Tibial artery (tissue), 4 donors: ENCODE results near the gene PLA1A.
"Not testable (repeated sequence)": the region's sequence is repeated elsewhere in the genome, so short reads cannot be mapped to it uniquely, and the experiment has no call there.

ENCODE experiments used
- DNase-seq, 2 donors: peaks; one replicate each; pipeline ENCODE4 v3.0.0-alpha.2; 2019
- H3K27ac ChIP-seq, 2 donors: fragments of 200-600 bp; sonication (generic) in 1 of 2; 1 replicate in 1 of 2; 2 replicates in 1 of 2; pipeline ENCODE4 v1.5.1; 2018 to 2019; ENCODE audit warnings: mild to moderate bottlenecking in 1 of 2
- H3K27me3 ChIP-seq, 2 donors: fragments of 200-600 bp; sonication (generic) in 1 of 2; one replicate each; pipeline versions ENCODE4 v1.5.1 to v1.6.0; 2016 to 2019
- H3K36me3 ChIP-seq, 3 donors: fragments of 200-600 bp; sonication (generic) in 2 of 3; one replicate each; pipeline ENCODE4 v1.5.1; 2016 to 2019; ENCODE audit warnings: mild to moderate bottlenecking in 2 of 3
- H3K4me1 ChIP-seq, 4 donors: fragments of 200-600 bp; sonication (generic) in 2 of 4; 1 replicate in 3 of 4; 2 replicates in 1 of 4; pipeline ENCODE4 v1.5.1; 2016 to 2019
- H3K4me3 ChIP-seq, 2 donors: fragments of 200-600 bp; sonication (generic) in 1 of 2; 1 replicate in 1 of 2; 2 replicates in 1 of 2; pipeline ENCODE4 v1.5.1; 2018 to 2019; ENCODE audit warnings: mild to moderate bottlenecking in 2 of 2
- H3K9me3 ChIP-seq, 3 donors: fragments of 200-600 bp; sonication (generic) in 1 of 3; one replicate each; pipeline ENCODE4 v1.5.1; 2016 to 2019
- intact Hi-C: fragments of 100-400 bp; cut with DNase I; formaldehyde crosslinking; loops from one replicate; pipeline ENCODE4 v1.15.0; 2023; ENCODE audit warnings: low total_unique reads
- TF ChIP-seq, protein P1 (sequence below), 2 experiments: fragments of 200-600 bp in 1 of 2; fragments of 450-650 bp in 1 of 2; IDR thresholded peaks; one replicate each; pipeline ENCODE4 v1.5.1; 2017 to 2019; ENCODE audit warnings: antibody characterized with exemption in 2 of 2, mild to moderate bottlenecking in 1 of 2, moderate library complexity in 1 of 2

PLA1A gene, protein sequence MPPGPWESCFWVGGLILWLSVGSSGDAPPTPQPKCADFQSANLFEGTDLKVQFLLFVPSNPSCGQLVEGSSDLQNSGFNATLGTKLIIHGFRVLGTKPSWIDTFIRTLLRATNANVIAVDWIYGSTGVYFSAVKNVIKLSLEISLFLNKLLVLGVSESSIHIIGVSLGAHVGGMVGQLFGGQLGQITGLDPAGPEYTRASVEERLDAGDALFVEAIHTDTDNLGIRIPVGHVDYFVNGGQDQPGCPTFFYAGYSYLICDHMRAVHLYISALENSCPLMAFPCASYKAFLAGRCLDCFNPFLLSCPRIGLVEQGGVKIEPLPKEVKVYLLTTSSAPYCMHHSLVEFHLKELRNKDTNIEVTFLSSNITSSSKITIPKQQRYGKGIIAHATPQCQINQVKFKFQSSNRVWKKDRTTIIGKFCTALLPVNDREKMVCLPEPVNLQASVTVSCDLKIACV

DNA sequence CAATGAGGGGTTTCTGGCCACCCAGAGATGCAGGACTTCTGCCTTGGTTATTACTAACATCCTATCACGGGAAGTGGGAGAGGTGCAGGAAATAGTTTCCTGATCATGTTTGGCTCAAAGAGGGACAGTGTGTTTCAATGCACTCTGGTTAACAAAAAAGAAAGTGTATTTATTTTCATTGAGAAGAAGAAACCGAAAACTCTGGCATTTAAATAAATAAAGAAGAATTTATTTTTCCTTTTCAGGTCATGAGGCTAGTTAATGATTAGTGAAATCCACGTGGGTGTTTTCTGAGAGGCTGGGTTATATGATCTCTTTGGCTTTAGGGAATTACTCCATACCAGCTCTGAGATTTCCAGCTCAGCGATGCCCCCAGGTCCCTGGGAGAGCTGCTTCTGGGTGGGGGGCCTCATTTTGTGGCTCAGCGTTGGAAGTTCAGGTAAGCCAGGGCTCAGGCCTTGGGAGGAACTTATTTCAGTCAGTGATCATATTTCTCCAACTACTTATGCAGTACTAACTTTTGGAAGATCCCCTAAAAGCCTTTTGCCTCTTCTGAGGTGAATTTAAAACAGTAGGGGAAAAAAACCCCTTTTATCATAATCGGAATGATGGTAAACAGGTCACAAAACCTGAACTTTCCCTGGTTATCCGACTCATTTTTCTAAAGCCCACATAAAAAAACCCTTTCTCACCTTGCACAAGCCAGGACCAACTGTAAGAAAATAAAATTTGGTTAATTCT, at the start of gene PLA1A:
PLA1A (plus strand) TSS at position 338 of the 741 bp plus-strand sequence; CDS start at position 367, 29 bp downstream.
- H3K36me3 ChIP-seq = no peaks in the 10 kb centered on the region
- H3K4me3 ChIP-seq = no peak within 1 kb of the TSS
- H3K27ac ChIP-seq = no peak within 1 kb of the TSS
- DNase-seq = no peak
- H3K9me3 ChIP-seq = no peaks in the 10 kb centered on the region
- no peaks in the 10 kb centered on the region for H3K27me3 ChIP-seq
- no peaks in the 10 kb centered on the region for H3K4me1 ChIP-seq
- intact Hi-C loops = no loop called here
- TF ChIP-seq, protein P1, sequence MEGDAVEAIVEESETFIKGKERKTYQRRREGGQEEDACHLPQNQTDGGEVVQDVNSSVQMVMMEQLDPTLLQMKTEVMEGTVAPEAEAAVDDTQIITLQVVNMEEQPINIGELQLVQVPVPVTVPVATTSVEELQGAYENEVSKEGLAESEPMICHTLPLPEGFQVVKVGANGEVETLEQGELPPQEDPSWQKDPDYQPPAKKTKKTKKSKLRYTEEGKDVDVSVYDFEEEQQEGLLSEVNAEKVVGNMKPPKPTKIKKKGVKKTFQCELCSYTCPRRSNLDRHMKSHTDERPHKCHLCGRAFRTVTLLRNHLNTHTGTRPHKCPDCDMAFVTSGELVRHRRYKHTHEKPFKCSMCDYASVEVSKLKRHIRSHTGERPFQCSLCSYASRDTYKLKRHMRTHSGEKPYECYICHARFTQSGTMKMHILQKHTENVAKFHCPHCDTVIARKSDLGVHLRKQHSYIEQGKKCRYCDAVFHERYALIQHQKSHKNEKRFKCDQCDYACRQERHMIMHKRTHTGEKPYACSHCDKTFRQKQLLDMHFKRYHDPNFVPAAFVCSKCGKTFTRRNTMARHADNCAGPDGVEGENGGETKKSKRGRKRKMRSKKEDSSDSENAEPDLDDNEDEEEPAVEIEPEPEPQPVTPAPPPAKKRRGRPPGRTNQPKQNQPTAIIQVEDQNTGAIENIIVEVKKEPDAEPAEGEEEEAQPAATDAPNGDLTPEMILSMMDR (IDR thresholded peaks at IDR 0.05) = no peak

DNA sequence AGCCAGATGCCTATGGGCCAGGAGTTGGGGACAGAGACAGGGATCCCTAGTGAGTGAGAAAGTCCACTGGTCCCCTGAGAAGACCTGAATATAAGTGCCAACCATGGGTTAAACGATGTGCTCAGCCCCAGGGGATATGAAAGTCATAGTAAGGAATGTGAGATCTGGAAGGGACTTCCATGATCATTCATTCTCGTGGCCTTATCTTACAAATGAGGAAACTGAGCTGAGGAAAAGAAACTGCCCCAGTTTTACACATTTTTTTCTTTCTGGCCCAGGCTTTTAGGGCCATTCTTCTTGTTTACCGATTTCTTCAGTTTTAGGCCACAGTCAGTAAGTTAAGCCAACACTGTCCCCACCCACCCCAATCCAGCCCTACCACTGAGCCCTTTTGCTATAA, 49.3 kb upstream of the PLA1A start:
- TF ChIP-seq, protein P1 (IDR thresholded peaks at IDR 0.05) = no peak
- no peaks in the 10 kb centered on the region for H3K27me3 ChIP-seq
- no peak overlapping the region for H3K27ac ChIP-seq
- no peak overlapping the region for H3K4me3 ChIP-seq
- no peaks in the 10 kb centered on the region for H3K9me3 ChIP-seq
- intact Hi-C loops = no loop called here
- H3K36me3 ChIP-seq = no peaks in the 10 kb centered on the region
- no peak for DNase-seq
- no peaks in the 10 kb centered on the region for H3K4me1 ChIP-seq

DNA sequence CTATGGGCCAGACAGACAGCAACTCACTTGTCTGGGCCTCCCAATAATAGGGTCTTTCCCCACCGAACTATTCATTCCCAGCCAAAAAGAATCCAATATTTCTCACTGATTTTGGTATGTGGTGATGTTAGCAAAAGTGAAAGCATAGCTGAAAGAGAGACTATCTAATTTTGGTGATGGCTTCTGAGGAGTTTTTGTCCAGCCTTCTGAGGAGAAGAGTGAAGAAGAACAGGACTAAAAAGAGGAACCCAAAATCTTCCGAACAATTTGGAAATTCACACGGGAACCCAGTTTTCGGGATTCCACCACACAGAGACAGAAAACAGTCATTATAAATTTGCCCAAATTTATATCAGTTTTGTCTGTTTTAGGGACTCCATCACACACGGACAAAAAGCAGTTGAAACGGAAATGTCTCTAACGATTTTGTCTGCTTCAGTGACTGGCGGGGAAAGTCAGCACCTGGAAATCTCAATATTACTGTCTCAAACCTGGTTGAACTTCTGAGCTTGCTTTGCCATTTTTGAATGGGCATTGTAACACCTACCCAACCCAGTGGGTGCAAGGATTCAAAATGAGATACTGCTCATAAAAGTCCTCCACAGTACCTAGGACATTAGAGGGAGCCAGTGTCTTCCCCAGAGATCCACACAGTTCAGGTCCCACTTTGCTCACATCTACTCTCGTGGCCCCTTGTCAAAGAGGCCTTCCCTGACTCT, 47.3 kb upstream of the PLA1A start:
- Histone ChIP-seq H3K27ac (no peak overlapping the region), H3K36me3 (no peaks in the 10 kb centered on the region)

DNA sequence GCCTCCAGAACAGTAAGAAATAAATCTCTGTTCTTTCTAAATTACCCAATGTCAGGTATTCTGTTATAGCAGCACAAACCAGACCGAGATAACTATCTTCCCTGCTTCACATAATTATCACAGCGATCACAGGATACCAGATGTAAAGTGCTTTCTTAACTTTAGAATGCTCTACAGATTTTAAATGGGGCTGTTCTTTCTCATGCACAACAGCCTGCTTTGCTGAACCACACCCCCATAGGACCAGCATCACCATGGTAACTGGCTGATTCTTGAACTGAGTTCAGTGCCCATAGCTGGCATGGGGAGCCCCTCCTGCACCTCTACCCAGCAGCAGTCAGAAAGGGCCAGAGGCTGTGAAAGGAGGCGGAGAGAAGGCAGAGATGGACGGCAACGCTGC, 46.1 kb upstream of the PLA1A start:
- Histone ChIP-seq H3K4me3 (no peak overlapping the region), H3K36me3 (no peaks in the 10 kb centered on the region), H3K4me1 (no peaks in the 10 kb centered on the region), H3K9me3 (no peaks in the 10 kb centered on the region), H3K27ac (no peak overlapping the region), H3K27me3 (no peaks in the 10 kb centered on the region)
- TF ChIP-seq, protein P1 (IDR thresholded peaks at IDR 0.05) = no peak
- intact Hi-C loops = no loop called here
- DNase-seq = no peak

More for the DNA sequence above, 47.3 kb upstream of the PLA1A start:
- no peaks in the 10 kb centered on the region for H3K27me3 ChIP-seq
- no peaks in the 10 kb centered on the region for H3K4me1 ChIP-seq
- no peaks in the 10 kb centered on the region for H3K9me3 ChIP-seq
- intact Hi-C loops = no loop called here
- no peak for DNase-seq
- H3K4me3 ChIP-seq = no peak overlapping the region
- TF ChIP-seq, protein P1 (IDR thresholded peaks at IDR 0.05) = no peak

DNA sequence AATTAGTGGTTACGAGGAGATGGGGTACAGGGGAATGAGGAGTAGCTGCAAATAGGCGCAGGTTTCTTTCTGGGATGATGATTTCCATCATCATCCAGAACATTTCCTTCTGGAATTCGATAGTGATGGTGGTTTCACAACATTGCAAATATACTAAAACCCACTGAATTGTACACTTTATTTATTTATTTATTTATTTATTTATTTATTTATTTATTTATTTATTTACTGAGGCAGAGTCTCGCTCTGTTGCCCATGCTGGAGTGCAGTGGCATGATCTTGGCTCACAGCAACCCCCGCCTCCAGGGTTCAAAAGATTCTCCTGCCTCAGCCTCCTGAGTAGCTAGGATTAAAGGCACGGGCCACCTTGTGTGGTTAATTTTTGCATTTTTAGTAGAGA, 44.8 kb upstream of the PLA1A start:
- H3K9me3 ChIP-seq, H3K27me3 ChIP-seq, H3K4me3 ChIP-seq, DNase-seq, H3K36me3 ChIP-seq, intact Hi-C loops, H3K27ac ChIP-seq, H3K4me1 ChIP-seq: not testable (repeated sequence)
